ENCODE results near the gene PRKCE.

PRKCE gene

GRCh38 chr2:45763255-45763654 lies 111.8 kb downstream of the PRKCE start:
- Histone ChIP-seq H3K4me1 (peaks cover 0 to 18% (median 9%) of the 10 kb centered on the region in 4 donors), H3K27ac (no peak overlapping the region), H3K27me3 (no peaks in the 10 kb centered on the region), H3K36me3 (no peaks in the 10 kb centered on the region), H3K9me3 (no peaks in the 10 kb centered on the region), H3K4me3 (no peak overlapping the region)
- DNase-seq, result no peak
- TF ChIP-seq CTCF (IDR thresholded peaks at IDR 0.05), result no peak
- intact Hi-C loops (cut with DNase I; ENCODE audit: low total_unique reads), result no loop called here

- Histone ChIP-seq H3K4me1 (peaks cover 0 to 18% (median 9%) of the 10 kb centered on the region in 4 donors), H3K27me3 (no peaks in the 10 kb centered on the region)
- TF ChIP-seq CTCF (IDR thresholded peaks at IDR 0.05), result no peak
Measured at GRCh38 chr2:45763797-45764196, 112.3 kb downstream of the PRKCE start.

GRCh38 chr2:45765007-45765727 lies 113.7 kb downstream of the PRKCE start:
- TF ChIP-seq CTCF (IDR thresholded peaks at IDR 0.05), result no peak
- peaks cover 0 to 18% (median 9%) of the 10 kb centered on the region in 4 donors for H3K4me1 ChIP-seq
- no peak for DNase-seq
- no peaks in the 10 kb centered on the region for H3K36me3 ChIP-seq
- no peak overlapping the region for H3K4me3 ChIP-seq
- no peaks in the 10 kb centered on the region for H3K9me3 ChIP-seq
- intact Hi-C loops (cut with DNase I; ENCODE audit: low total_unique reads), result no loop called here
- H3K27me3 ChIP-seq, result no peaks in the 10 kb centered on the region
- H3K27ac ChIP-seq, result no peak overlapping the region

More at GRCh38 chr2:45763797-45764196, 112.3 kb downstream of the PRKCE start:
- H3K4me3 ChIP-seq, result no peak overlapping the region
- no peaks in the 10 kb centered on the region for H3K36me3 ChIP-seq
- H3K9me3 ChIP-seq, result no peaks in the 10 kb centered on the region
- H3K27ac ChIP-seq, result no peak overlapping the region
- intact Hi-C loops (cut with DNase I; ENCODE audit: low total_unique reads), result no loop called here
- no peak for DNase-seq

- TF ChIP-seq CTCF (IDR thresholded peaks at IDR 0.05), result no peak
- DNase-seq, result no peak
- Histone ChIP-seq H3K9me3 (no peaks in the 10 kb centered on the region), H3K4me3 (no peak overlapping the region), H3K27ac (no peak overlapping the region), H3K36me3 (no peaks in the 10 kb centered on the region), H3K4me1 (peaks cover 0 to 18% (median 9%) of the 10 kb centered on the region in 4 donors), H3K27me3 (no peaks in the 10 kb centered on the region)
- intact Hi-C loops (cut with DNase I; ENCODE audit: low total_unique reads), result no loop called here
Measured at GRCh38 chr2:45765728-45766254, 114.3 kb downstream of the PRKCE start.

- Histone ChIP-seq H3K9me3 (no peaks in the 10 kb centered on the region), H3K27me3 (no peaks in the 10 kb centered on the region), H3K36me3 (no peaks in the 10 kb centered on the region), H3K4me3 (no peak overlapping the region), H3K27ac (no peak overlapping the region), H3K4me1 (peaks cover 0 to 18% (median 9%) of the 10 kb centered on the region in 4 donors)
- TF ChIP-seq CTCF (IDR thresholded peaks at IDR 0.05), result no peak
- DNase-seq, result no peak
- intact Hi-C loops (cut with DNase I; ENCODE audit: low total_unique reads), result no loop called here
Measured at GRCh38 chr2:45768208-45768607, 116.7 kb downstream of the PRKCE start.
